ENCODE data around the gene PRPH.

The PRPH gene

DNA sequence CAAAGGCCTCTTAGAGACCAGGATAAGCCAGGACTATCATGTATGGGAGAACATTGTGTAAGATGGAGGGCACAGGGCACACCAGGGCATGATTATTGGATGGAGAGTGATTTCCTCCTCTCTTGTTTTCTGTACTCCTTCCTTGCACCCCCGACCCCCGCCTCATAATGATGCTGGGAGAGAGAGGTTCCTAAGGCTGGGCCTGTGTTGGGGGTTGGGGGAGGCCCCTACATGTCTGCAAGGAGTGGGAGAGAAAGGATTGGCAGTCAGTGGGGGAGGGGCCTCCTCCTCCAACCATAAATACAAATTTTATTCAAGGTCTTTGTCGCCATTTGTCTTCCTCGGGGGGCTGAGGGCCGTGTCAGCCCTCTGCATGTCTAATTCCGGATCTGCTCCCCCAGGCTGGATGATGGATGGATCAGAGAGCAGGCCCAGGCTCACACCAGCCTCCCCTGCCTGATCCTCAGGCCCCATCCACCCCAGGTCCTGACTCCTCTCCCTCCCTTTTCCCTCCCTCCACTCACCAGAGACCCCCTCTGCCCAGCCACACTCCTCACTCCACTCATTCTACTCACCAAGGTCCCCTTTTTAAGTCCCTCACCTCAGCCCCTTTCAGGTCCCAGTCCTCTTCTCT is 44.0 kb downstream of the PRPH start:
- H3K27me3 ChIP-seq (ENCODE audit: control insufficient read depth, insufficient read depth, low read length), result no peaks in the 10 kb centered on the region

DNA sequence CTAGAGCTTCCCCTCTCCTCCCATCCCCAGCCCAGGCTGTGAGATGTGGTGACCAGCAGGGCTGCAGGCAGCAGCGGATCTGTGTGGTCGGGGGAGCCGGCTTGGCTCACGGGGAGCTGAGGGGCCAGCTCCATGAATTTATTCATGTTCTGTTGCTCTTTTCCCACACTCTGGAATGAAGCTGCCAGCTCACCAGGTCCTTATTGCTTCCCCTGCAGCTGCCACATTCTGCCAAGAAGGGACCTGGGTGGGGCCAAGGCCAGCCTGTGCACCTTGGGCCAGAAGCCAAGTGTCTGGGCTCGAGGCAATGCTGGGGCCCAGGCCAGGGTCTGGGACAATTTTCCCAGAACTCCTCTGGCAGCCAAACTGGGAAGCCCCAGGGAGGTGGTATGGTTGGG is 44.5 kb downstream of the PRPH start:
- Histone ChIP-seq H3K36me3 (ENCODE audit: control insufficient read depth, insufficient read depth, low read length) (no peaks in the 10 kb centered on the region), H2AFZ (no peak overlapping the region), H3K9me3 (ENCODE audit: control insufficient read depth, low read length) (no peaks in the 10 kb centered on the region), H3K4me1 (peaks cover 17% of the 10 kb centered on the region), H3K4me3 (ENCODE audit: low read depth, low read length) (no peak overlapping the region), H3K4me2 (ENCODE audit: low read length) (no peak overlapping the region), H3K79me2 (no peaks in the 10 kb centered on the region), H3K9ac (no peak overlapping the region), H3K27ac (no peak overlapping the region), H3K27me3 (ENCODE audit: control insufficient read depth, insufficient read depth, low read length) (no peaks in the 10 kb centered on the region)
- TF ChIP-seq, protein P1, sequence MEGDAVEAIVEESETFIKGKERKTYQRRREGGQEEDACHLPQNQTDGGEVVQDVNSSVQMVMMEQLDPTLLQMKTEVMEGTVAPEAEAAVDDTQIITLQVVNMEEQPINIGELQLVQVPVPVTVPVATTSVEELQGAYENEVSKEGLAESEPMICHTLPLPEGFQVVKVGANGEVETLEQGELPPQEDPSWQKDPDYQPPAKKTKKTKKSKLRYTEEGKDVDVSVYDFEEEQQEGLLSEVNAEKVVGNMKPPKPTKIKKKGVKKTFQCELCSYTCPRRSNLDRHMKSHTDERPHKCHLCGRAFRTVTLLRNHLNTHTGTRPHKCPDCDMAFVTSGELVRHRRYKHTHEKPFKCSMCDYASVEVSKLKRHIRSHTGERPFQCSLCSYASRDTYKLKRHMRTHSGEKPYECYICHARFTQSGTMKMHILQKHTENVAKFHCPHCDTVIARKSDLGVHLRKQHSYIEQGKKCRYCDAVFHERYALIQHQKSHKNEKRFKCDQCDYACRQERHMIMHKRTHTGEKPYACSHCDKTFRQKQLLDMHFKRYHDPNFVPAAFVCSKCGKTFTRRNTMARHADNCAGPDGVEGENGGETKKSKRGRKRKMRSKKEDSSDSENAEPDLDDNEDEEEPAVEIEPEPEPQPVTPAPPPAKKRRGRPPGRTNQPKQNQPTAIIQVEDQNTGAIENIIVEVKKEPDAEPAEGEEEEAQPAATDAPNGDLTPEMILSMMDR (IDR thresholded peaks at IDR 0.05), result no peak

More for the DNA sequence above, 44.0 kb downstream of the PRPH start:
- Histone ChIP-seq H3K4me2 (ENCODE audit: low read length) (no peak overlapping the region), H3K4me1 (peaks cover 17% of the 10 kb centered on the region), H2AFZ (no peak overlapping the region), H3K79me2 (no peaks in the 10 kb centered on the region), H3K27ac (no peak overlapping the region), H3K9me3 (ENCODE audit: control insufficient read depth, low read length) (no peaks in the 10 kb centered on the region), H3K4me3 (ENCODE audit: low read depth, low read length) (no peak overlapping the region), H3K9ac (no peak overlapping the region), H3K36me3 (ENCODE audit: control insufficient read depth, insufficient read depth, low read length) (no peaks in the 10 kb centered on the region)
- TF ChIP-seq, protein P1 (IDR thresholded peaks at IDR 0.05), result no peak

DNA sequence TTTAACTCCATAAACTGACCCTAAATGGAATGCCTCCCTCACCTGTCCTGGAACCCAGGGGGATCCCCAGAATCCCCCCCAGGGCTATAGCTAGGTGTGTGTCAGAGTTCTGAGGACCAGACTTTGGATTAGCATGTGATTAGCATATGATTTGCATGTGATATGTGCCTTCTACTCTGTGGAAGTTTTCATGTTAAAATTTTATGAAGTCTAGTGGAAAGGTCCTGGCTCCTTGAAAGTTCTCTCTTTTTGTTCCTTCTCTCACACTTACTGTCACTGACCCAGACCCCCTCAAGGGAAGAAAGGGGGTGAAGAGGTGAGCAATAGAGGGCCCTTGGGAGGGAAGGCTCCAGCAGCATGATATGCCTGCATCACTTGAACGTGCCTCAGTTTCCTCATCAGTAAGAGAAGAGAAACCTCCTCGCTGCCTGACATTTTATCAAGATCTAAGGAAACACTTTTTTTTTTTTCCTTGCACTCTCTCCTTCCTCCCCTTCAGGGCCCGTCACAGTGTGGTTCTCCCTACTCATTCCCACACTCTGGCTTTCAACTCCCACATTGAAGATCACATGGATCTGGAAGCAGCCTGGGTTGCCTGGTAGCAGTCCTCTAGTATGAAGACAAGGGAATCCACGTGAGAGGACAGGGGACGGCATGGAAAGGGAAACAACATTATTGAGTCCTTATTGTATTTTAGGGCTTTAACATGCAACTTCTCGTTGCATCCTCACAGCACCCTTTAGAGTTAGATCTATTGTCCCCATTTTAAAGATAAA is 45.3 kb downstream of the PRPH start:
- Histone ChIP-seq H2AFZ (no peak overlapping the region), H3K4me3 (ENCODE audit: low read depth, low read length) (no peak overlapping the region), H3K4me1 (peaks cover 17% of the 10 kb centered on the region), H3K9ac (no peak overlapping the region), H3K79me2 (no peaks in the 10 kb centered on the region), H3K9me3 (ENCODE audit: control insufficient read depth, low read length) (no peaks in the 10 kb centered on the region), H3K27ac (no peak overlapping the region), H3K4me2 (ENCODE audit: low read length) (no peak overlapping the region), H3K27me3 (ENCODE audit: control insufficient read depth, insufficient read depth, low read length) (no peaks in the 10 kb centered on the region), H3K36me3 (ENCODE audit: control insufficient read depth, insufficient read depth, low read length) (no peaks in the 10 kb centered on the region)
- TF ChIP-seq, protein P1 (IDR thresholded peaks at IDR 0.05), result no peak

DNA sequence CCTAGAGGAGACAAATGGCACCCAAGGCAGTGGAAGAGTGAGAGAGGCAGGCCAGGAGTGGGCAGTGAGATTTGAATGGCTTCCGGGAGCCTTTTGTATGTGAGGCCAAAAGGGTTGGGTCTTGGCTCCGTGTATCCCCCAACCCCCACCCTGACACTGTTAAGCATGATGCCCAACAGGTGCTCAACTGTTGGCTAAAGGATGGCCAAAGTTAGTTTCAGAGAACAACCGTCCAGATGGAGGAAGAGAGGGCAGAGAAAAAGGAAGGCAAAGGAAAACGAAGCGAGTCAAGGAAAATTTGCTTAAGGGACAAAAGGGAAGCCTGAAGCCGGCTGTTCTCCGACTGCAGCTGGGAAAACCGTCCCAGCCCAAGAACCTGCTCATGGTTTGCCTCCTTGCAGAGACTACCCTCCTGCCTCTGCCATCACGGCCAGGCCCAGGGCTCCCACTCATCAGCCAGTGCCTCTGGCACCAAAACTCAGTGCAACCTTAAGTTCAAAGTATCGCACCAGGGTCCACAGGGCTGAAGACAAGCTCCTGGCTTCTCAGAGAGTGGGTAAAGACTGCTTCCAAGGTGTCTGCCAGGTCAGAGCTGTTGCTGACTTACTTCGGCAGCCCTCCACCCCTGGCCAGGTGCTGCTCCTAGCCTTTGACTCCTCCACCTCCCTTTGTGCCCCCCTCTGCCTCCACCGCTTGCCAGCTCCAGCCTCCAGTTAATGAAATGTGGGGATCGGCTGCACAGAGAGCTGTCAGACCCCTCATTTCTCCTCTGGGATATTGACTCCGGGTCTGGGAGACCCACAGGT is 46.2 kb downstream of the PRPH start:
- Histone ChIP-seq H3K36me3 (ENCODE audit: control insufficient read depth, insufficient read depth, low read length) (no peaks in the 10 kb centered on the region), H3K9ac (no peak overlapping the region)

More for the DNA sequence above, 46.2 kb downstream of the PRPH start:
- Histone ChIP-seq H3K4me2 (ENCODE audit: low read length) (no peak overlapping the region), H3K27ac (no peak overlapping the region), H3K4me3 (ENCODE audit: low read depth, low read length) (no peak overlapping the region), H3K79me2 (no peaks in the 10 kb centered on the region), H3K4me1 (peaks cover 22% of the 10 kb centered on the region), H3K9me3 (ENCODE audit: control insufficient read depth, low read length) (no peaks in the 10 kb centered on the region), H2AFZ (no peak overlapping the region), H3K27me3 (ENCODE audit: control insufficient read depth, insufficient read depth, low read length) (no peaks in the 10 kb centered on the region)
- TF ChIP-seq, protein P1 (IDR thresholded peaks at IDR 0.05), result no peak
